ENCODE results near the gene BCCIP. TPM values are rescaled to one million over a fixed set of nuclear protein-coding genes. Genes with fewer than 3 reads are reported as not detected.
A peak's percentile ranks its signal among the peaks of the same experiment; 100 is the strongest.

The BCCIP gene
- total RNA-seq, 1 donor from 2014 or later = 39.8 TPM

GRCh38 chr10:125799451-125800182 lies 23.7 kb upstream of the BCCIP start:
- no peaks in the 10 kb centered on the region for H3K27me3 ChIP-seq (ENCODE audit: low read depth)
- H3K4me3 ChIP-seq = no peak overlapping the region
- no peak for ATAC-seq
- DNase-seq = no peak
- H3K27ac ChIP-seq = no peak overlapping the region
- TF ChIP-seq CTCF (IDR thresholded peaks at IDR 0.05) = no peak
- no peaks in the 10 kb centered on the region for H3K9me3 ChIP-seq
- H3K4me1 ChIP-seq = no peaks in the 10 kb centered on the region
- H3K36me3 ChIP-seq = peaks cover 76% of the 10 kb centered on the region
- intact Hi-C loops (cut with DNase I) = no loop called here

- intact Hi-C loops (cut with DNase I) = no loop called here
- no peaks in the 10 kb centered on the region for H3K27me3 ChIP-seq (ENCODE audit: low read depth)
- H3K4me1 ChIP-seq = no peaks in the 10 kb centered on the region
- no peak overlapping the region for H3K4me3 ChIP-seq
- H3K36me3 ChIP-seq = peaks cover 74% of the 10 kb centered on the region
- ATAC-seq (no peak), DNase-seq (no peak)
- no peaks in the 10 kb centered on the region for H3K9me3 ChIP-seq
- no peak for TF ChIP-seq CTCF (IDR thresholded peaks at IDR 0.05)
- no peak overlapping the region for H3K27ac ChIP-seq
Measured at GRCh38 chr10:125801574-125801973, 21.8 kb upstream of the BCCIP start.

GRCh38 chr10:125802131-125802530 lies 21.2 kb upstream of the BCCIP start:
- no peak overlapping the region for H3K4me3 ChIP-seq
- ATAC-seq = no peak
- peaks cover 74% of the 10 kb centered on the region for H3K36me3 ChIP-seq
- no peaks in the 10 kb centered on the region for H3K27me3 ChIP-seq (ENCODE audit: low read depth)
- TF ChIP-seq CTCF (IDR thresholded peaks at IDR 0.05) = no peak
- no peaks in the 10 kb centered on the region for H3K9me3 ChIP-seq
- no peak overlapping the region for H3K27ac ChIP-seq
- intact Hi-C loops (cut with DNase I) = no loop called here
- DNase-seq = no peak
- no peaks in the 10 kb centered on the region for H3K4me1 ChIP-seq

- Histone ChIP-seq H3K4me1 (no peaks in the 10 kb centered on the region), H3K4me3 (no peak overlapping the region), H3K36me3 (peaks cover 74% of the 10 kb centered on the region), H3K27ac (no peak overlapping the region), H3K9me3 (no peaks in the 10 kb centered on the region), H3K27me3 (ENCODE audit: low read depth) (no peaks in the 10 kb centered on the region)
- TF ChIP-seq CTCF (IDR thresholded peaks at IDR 0.05) = no peak
- DNase-seq (no peak), ATAC-seq (no peak)
- intact Hi-C loops (cut with DNase I) = no loop called here
Measured at GRCh38 chr10:125802739-125803138, 20.6 kb upstream of the BCCIP start.

GRCh38 chr10:125808047-125808446 lies 15.3 kb upstream of the BCCIP start:
- peak; percentile 70 to 79 for ATAC-seq

More at GRCh38 chr10:125808047-125808446, 15.3 kb upstream of the BCCIP start:
- Histone ChIP-seq H3K36me3 (peaks cover 83% of the 10 kb centered on the region), H3K4me1 (no peaks in the 10 kb centered on the region), H3K4me3 (no peak overlapping the region), H3K27me3 (ENCODE audit: low read depth) (no peaks in the 10 kb centered on the region), H3K9me3 (no peaks in the 10 kb centered on the region), H3K27ac (no peak overlapping the region)
- DNase-seq = no peak
- TF ChIP-seq CTCF (IDR thresholded peaks at IDR 0.05) = no peak
- intact Hi-C loops (cut with DNase I) = no loop called here
